Measurements from ENCODE around the gene ARHGAP28.

ARHGAP28 gene

DNA sequence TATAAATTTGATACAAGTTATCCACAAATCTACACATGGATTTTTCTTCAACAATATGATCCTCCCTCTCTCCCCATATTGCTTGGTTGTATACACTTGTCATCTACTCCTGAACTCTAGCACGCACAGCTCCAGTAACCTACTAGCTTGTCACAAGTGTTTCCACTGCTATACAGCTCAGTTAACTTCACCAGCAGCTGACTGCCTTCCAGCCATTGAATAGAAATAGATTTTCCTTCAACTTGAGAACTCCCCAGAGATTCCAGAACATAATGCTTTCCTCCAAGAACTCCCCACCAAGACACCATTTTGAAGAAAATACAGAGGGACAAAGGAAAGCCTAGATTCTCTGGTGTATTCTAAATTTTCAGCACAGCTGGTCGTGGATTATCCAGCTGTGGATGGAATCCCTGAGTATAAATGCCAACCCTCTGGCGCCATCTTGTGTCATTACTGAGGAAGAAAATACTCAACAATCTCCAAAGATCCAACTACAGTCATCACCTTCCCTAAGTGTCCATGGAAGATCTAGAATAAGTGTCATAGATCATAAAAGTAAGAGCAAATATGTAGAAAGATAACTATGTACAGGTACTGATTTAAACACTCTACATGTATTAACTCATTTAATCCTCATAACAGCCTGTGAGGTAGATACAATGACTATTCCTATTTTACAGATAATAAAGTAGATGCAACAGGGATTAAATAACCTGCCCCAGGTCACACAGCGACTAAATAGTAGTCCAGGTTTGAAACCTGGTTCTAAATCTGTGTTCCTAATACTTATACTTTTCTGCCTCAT, 156.7 kb downstream of the ARHGAP28 start:
- DNase-seq, result peak; percentile 29
- TF ChIP-seq, protein P1, sequence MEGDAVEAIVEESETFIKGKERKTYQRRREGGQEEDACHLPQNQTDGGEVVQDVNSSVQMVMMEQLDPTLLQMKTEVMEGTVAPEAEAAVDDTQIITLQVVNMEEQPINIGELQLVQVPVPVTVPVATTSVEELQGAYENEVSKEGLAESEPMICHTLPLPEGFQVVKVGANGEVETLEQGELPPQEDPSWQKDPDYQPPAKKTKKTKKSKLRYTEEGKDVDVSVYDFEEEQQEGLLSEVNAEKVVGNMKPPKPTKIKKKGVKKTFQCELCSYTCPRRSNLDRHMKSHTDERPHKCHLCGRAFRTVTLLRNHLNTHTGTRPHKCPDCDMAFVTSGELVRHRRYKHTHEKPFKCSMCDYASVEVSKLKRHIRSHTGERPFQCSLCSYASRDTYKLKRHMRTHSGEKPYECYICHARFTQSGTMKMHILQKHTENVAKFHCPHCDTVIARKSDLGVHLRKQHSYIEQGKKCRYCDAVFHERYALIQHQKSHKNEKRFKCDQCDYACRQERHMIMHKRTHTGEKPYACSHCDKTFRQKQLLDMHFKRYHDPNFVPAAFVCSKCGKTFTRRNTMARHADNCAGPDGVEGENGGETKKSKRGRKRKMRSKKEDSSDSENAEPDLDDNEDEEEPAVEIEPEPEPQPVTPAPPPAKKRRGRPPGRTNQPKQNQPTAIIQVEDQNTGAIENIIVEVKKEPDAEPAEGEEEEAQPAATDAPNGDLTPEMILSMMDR (IDR thresholded peaks at IDR 0.05; ENCODE audit: low read depth, low read length), result peak; percentile 56
- no peak overlapping the region for H3K27ac ChIP-seq

DNA sequence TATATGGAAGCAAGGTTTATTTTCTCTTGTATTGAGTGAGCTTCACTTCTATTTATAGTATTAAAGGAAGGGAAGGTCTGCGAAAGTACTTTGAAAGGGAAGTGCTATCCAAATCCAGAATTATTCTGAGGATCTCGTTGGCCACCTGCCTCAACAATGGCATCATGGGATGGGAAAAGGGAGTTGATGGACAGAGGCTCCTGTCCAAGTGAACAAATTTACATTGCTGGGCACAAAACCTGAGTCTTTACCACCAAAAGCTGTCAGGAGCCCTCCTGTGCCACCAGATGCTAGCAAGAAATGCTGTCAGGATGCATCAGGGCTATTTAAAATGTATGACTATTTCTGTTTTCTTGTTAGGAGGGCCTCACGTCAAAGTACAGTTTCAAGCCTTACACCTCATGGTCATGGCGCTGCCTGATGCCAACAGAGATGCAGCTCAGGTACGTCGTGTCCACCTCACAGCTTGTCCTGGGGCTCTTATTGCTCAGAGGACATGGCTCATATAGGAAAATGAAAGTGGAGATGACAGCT, 157.3 kb downstream of the ARHGAP28 start:
- no peak overlapping the region for H3K27ac ChIP-seq
- H3K4me3 ChIP-seq (ENCODE audit: low read depth, low read length), result no peak overlapping the region
- no peak for DNase-seq

More for the DNA sequence above, 156.7 kb downstream of the ARHGAP28 start:
- H3K27me3 ChIP-seq (ENCODE audit: insufficient read depth, low read depth, severe bottlenecking), result no peaks in the 10 kb centered on the region
- no peaks in the 10 kb centered on the region for H3K36me3 ChIP-seq
- no peaks in the 10 kb centered on the region for H3K9me3 ChIP-seq (ENCODE audit: severe bottlenecking)
- H3K4me3 ChIP-seq (ENCODE audit: low read depth, low read length), result no peak overlapping the region

DNA sequence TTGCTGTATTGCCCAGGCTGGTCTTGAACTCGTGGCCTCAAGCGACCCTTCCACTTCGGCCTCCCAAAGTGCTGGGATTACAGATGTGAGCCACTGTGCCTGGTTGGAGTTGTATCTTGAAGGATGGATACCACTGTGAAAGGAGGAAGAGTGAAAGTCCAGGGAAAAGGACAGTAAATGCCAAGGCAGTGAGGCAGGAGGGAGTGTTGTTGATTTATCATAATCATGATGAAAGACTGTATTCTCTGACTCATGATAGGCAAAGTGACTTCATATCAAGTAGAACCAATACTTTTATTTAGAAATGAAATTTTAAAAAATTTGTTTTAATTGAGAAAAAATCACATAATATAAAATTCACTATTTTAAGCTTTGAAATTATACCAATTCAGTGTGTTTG, 162.3 kb downstream of the ARHGAP28 start:
- TF ChIP-seq, protein P1 (IDR thresholded peaks at IDR 0.05; ENCODE audit: low read depth, low read length), result no peak
- Histone ChIP-seq H3K27me3 (ENCODE audit: insufficient read depth, low read depth, severe bottlenecking) (no peaks in the 10 kb centered on the region), H3K4me3 (ENCODE audit: low read depth, low read length) (no peak overlapping the region), H3K36me3 (no peaks in the 10 kb centered on the region), H3K27ac (no peak overlapping the region), H3K9me3 (ENCODE audit: severe bottlenecking) (no peaks in the 10 kb centered on the region)
- DNase-seq, result no peak

More for the DNA sequence above, 157.3 kb downstream of the ARHGAP28 start:
- Histone ChIP-seq H3K27me3 (ENCODE audit: insufficient read depth, low read depth, severe bottlenecking) (no peaks in the 10 kb centered on the region), H3K9me3 (ENCODE audit: severe bottlenecking) (no peaks in the 10 kb centered on the region), H3K36me3 (no peaks in the 10 kb centered on the region)
- TF ChIP-seq, protein P1 (IDR thresholded peaks at IDR 0.05; ENCODE audit: low read depth, low read length), result no peak

DNA sequence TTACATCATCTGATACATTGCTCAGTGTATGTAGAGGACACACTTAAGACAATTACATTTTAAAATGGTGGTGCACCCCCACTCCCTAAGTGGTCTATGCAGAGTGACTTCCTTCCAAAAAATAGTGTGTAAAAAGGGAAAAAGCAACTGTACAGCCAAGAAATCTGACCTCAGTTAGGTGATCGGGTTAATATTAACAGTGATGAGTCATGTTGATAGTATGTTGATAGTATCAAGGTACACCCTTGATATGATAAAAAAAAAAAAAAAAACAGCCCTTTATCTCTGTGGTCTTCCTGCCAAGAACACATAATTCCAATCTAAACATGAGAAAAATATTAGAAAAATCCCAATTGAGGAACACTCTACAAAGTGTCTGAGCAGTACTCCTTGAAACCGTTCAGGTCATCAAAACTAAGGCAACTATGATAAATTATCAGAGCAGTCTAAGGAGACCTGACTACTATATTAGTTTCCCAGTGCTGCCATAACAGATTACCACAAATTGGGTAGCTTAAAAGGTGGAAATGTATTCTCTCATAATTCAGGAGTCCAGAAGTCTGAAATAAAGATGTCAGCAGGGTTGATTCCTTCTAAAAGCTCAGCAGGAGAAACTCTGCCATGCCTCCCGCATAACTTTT, 171.9 kb downstream of the ARHGAP28 start:
- Histone ChIP-seq H3K27me3 (ENCODE audit: insufficient read depth, low read depth, severe bottlenecking) (no peaks in the 10 kb centered on the region), H3K36me3 (no peaks in the 10 kb centered on the region), H3K4me3 (ENCODE audit: low read depth, low read length) (no peak overlapping the region), H3K9me3 (ENCODE audit: severe bottlenecking) (no peaks in the 10 kb centered on the region), H3K27ac (no peak overlapping the region)
- TF ChIP-seq, protein P1 (IDR thresholded peaks at IDR 0.05; ENCODE audit: low read depth, low read length), result no peak
- no peak for DNase-seq

DNA sequence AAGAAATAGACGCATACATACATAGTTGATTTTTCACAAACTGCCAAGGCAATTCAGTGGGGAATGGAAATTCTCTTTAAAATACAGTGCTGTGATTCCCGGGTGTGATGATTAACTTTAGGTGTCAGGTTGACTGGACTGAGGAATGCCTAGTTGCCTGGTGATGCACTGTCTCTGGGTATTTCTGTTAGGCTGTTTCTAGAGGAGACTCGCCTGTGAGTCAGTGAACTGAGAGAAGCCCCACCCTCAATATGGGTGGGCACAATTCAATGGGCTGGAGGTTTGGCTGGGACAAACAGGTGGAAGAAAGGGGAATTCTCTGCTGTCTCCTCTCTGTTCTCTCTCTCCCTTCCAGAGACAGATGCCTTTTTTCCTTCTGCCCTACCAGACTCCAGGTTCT, 187.6 kb downstream of the ARHGAP28 start:
- no peak overlapping the region for H3K27ac ChIP-seq
- no peaks in the 10 kb centered on the region for H3K27me3 ChIP-seq (ENCODE audit: insufficient read depth, low read depth, severe bottlenecking)
- TF ChIP-seq, protein P1 (IDR thresholded peaks at IDR 0.05; ENCODE audit: low read depth, low read length), result no peak
- no peak overlapping the region for H3K4me3 ChIP-seq (ENCODE audit: low read depth, low read length)
- H3K9me3 ChIP-seq (ENCODE audit: severe bottlenecking), result no peaks in the 10 kb centered on the region
- no peaks in the 10 kb centered on the region for H3K36me3 ChIP-seq
- DNase-seq, result no peak

All from WERI-Rb-1 (cell line).